ENCODE measurements around the gene ATP1A4.

GRCh38 chr1:160130939-160131338, 20.5 kb upstream of the ATP1A4 start:
- TF ChIP-seq POLR2A (IDR thresholded peaks at IDR 0.05; ENCODE audit: low read depth, low read length) (no peak), POLR2AphosphoS5 (IDR thresholded peaks at IDR 0.05; ENCODE audit: low read depth, low read length) (no peak)

Data from GM12892 (cell line).